Middle frontal gyrus (tissue), 1 donor: ENCODE results near the gene JADE1.

Source experiments
- DNase-seq: peaks from one replicate; pipeline ENCODE4 v3.0.0-alpha.2; 2015; ENCODE audit warnings: low spot score; ENCODE audit errors: extremely low spot score

The JADE1 gene

GRCh38 chr4:128869776-128870509 lies 60.4 kb downstream of the JADE1 start:
- no peak for DNase-seq

GRCh38 chr4:128871948-128872347 lies 62.4 kb downstream of the JADE1 start:
- DNase-seq, result no peak

- DNase-seq, result no peak
These were observed 66.7 kb downstream of the JADE1 start for GRCh38 chr4:128876200-128876599.

- no peak for DNase-seq
These were observed 68.4 kb downstream of the JADE1 start for GRCh38 chr4:128877934-128878333.

- DNase-seq, result no peak
These were observed 69.8 kb downstream of the JADE1 start for GRCh38 chr4:128879283-128879682.

- no peak for DNase-seq
These were observed 70.5 kb downstream of the JADE1 start for GRCh38 chr4:128879971-128880370.

- no peak for DNase-seq
These were observed 71.2 kb downstream of the JADE1 start for GRCh38 chr4:128880662-128881061.

GRCh38 chr4:128904821-128905220 lies 95.3 kb downstream of the JADE1 start:
- DNase-seq, result no peak

GRCh38 chr4:128906581-128906980 lies 97.1 kb downstream of the JADE1 start:
- DNase-seq, result no peak

- DNase-seq, result no peak
These were observed 98.5 kb downstream of the JADE1 start for GRCh38 chr4:128907981-128908380.

GRCh38 chr4:128908735-128909134 lies 99.2 kb downstream of the JADE1 start:
- no peak for DNase-seq

- no peak for DNase-seq
These were observed 103.7 kb downstream of the JADE1 start for GRCh38 chr4:128913228-128913627.

- DNase-seq, result no peak
These were observed 106.0 kb downstream of the JADE1 start for GRCh38 chr4:128915544-128915943.

GRCh38 chr4:128916832-128917231 lies 107.3 kb downstream of the JADE1 start:
- DNase-seq, result no peak

GRCh38 chr4:128917781-128918180 lies 108.3 kb downstream of the JADE1 start:
- no peak for DNase-seq

GRCh38 chr4:128921954-128922353 lies 112.5 kb downstream of the JADE1 start:
- DNase-seq, result no peak
